Uterus (tissue), 2 donors: ENCODE data around the gene DRAM2.
"Not testable (repeated sequence)": the region's sequence is repeated elsewhere in the genome, so short reads cannot be mapped to it uniquely, and the experiment has no call there.

Experiments
- POLR2A ChIP-seq, 2 donors: fragments of 450-650 bp; IDR thresholded peaks; one replicate each; pipeline ENCODE4 v1.6.1; 2016; ENCODE audit warnings: antibody characterized with exemption in 2 of 2, mild to moderate bottlenecking in 1 of 2, moderate library complexity in 1 of 2
- TF ChIP-seq, protein P1 (sequence below), 4 experiments: fragments of 200-600 bp in 2 of 4; fragments of 450-650 bp in 2 of 4; sonication (generic) in 2 of 4; IDR thresholded peaks; one replicate each; pipeline ENCODE4 v1.5.1; 2016 to 2019; ENCODE audit warnings: antibody characterized with exemption in 4 of 4, mild to moderate bottlenecking in 2 of 4, moderate library complexity in 1 of 4

GRCh38 chr1:111077312-111077711 lies 62.6 kb downstream of the DRAM2 start:
- TF ChIP-seq, protein P1, sequence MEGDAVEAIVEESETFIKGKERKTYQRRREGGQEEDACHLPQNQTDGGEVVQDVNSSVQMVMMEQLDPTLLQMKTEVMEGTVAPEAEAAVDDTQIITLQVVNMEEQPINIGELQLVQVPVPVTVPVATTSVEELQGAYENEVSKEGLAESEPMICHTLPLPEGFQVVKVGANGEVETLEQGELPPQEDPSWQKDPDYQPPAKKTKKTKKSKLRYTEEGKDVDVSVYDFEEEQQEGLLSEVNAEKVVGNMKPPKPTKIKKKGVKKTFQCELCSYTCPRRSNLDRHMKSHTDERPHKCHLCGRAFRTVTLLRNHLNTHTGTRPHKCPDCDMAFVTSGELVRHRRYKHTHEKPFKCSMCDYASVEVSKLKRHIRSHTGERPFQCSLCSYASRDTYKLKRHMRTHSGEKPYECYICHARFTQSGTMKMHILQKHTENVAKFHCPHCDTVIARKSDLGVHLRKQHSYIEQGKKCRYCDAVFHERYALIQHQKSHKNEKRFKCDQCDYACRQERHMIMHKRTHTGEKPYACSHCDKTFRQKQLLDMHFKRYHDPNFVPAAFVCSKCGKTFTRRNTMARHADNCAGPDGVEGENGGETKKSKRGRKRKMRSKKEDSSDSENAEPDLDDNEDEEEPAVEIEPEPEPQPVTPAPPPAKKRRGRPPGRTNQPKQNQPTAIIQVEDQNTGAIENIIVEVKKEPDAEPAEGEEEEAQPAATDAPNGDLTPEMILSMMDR (IDR thresholded peaks at IDR 0.05) = not testable (repeated sequence)
- not testable (repeated sequence) for TF ChIP-seq POLR2A (IDR thresholded peaks at IDR 0.05)
